ENCODE results near the gene PPP1CB. TPM values are rescaled to one million over a fixed set of nuclear protein-coding genes. Genes with fewer than 3 reads are reported as not detected.
A peak's percentile ranks its signal among the peaks of the same experiment; 100 is the strongest.

The PPP1CB gene
- total and polyA plus RNA-seq, 8 donors: 33.2 to 205 (median 88.1) TPM

- H3K27me3 ChIP-seq: no peaks in the 10 kb centered on the region
- 91 to 94% methylated on average over 3 of the region's 3 CpGs for WGBS, 2 donors
- H3K4me3 ChIP-seq: no peak overlapping the region
- no peaks in the 10 kb centered on the region for H3K4me1 ChIP-seq
- ATAC-seq (no peak), DNase-seq (no peak), FAIRE-seq (no peak)
- no peak for TF ChIP-seq CTCF (IDR thresholded peaks at IDR 0.05)
- intact Hi-C loops (cut with DNase I): no loop called here
- no peak overlapping the region for H3K27ac ChIP-seq
- no peaks in the 10 kb centered on the region for H3K36me3 ChIP-seq
- H3K9me3 ChIP-seq: no peaks in the 10 kb centered on the region
Observed at GRCh38 chr2:28818053-28818452, 66.4 kb downstream of the PPP1CB start.

- 5 to 6% methylated on average over 8 of the region's 8 CpGs for WGBS, 2 donors
- intact Hi-C loops (cut with DNase I): no loop called here
- DNase-seq: peak in 3 of 6 donors; percentile 36 to 66 (median 49)
Observed at GRCh38 chr2:28821295-28821958, 69.8 kb downstream of the PPP1CB start.

GRCh38 chr2:28822036-28822435 is 70.4 kb downstream of the PPP1CB start:
- Histone ChIP-seq H3K27me3 (no peaks in the 10 kb centered on the region), H3K27ac (no peak overlapping the region), H3K4me1 (no peaks in the 10 kb centered on the region), H3K36me3 (no peaks in the 10 kb centered on the region), H3K4me3 (no peak overlapping the region), H3K9me3 (no peaks in the 10 kb centered on the region)
- FAIRE-seq: no peak
- no peak for TF ChIP-seq CTCF (IDR thresholded peaks at IDR 0.05)
- no peak for ATAC-seq
- intact Hi-C loops (cut with DNase I): no loop called here
- DNase-seq: no peak

More at GRCh38 chr2:28821295-28821958, 69.8 kb downstream of the PPP1CB start:
- peak; percentile 28 to 54 (median 43) for TF ChIP-seq CTCF (IDR thresholded peaks at IDR 0.05)
- ATAC-seq (peak; percentile 86 to 98 (median 90)), FAIRE-seq (peak; percentile 93)
- H3K4me3 ChIP-seq: no peak overlapping the region
- H3K4me1 ChIP-seq: no peaks in the 10 kb centered on the region
- no peaks in the 10 kb centered on the region for H3K27me3 ChIP-seq
- H3K27ac ChIP-seq: no peak overlapping the region
- no peaks in the 10 kb centered on the region for H3K36me3 ChIP-seq
- H3K9me3 ChIP-seq: no peaks in the 10 kb centered on the region

DNA sequence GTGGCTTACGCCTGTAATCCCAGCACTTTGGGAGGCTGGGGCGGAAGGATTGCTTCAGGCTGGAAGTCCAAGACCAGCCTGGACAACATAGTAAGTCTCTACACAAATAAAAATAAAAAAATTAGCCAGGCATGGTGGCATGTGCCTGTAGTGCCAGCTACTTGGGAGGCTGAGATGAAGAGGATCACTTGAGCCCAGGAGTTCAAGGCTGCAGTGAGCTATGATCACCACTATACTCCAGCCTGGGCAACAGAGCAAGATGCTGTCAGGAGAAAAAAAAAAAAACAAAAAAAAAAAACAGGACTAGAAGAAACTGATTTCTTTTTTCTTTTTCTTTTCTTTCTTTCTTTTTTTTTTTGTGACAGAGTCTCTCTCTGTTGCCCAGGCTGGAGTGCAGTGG is 72.6 kb downstream of the PPP1CB start:
- H3K36me3 ChIP-seq: no peaks in the 10 kb centered on the region
- H3K9me3 ChIP-seq: no peaks in the 10 kb centered on the region
- TF ChIP-seq CTCF (IDR thresholded peaks at IDR 0.05): no peak
- 89 to 93% methylated on average over 2 of the region's 2 CpGs for WGBS, 2 donors
- no peaks in the 10 kb centered on the region for H3K27me3 ChIP-seq
- FAIRE-seq (no peak), ATAC-seq (no peak), DNase-seq (no peak)
- intact Hi-C loops (cut with DNase I): no loop called here
- no peak overlapping the region for H3K4me3 ChIP-seq
- H3K27ac ChIP-seq: no peak overlapping the region
- H3K4me1 ChIP-seq: no peaks in the 10 kb centered on the region

GRCh38 chr2:28824870-28825269 is 73.2 kb downstream of the PPP1CB start:
- Histone ChIP-seq H3K4me1 (no peaks in the 10 kb centered on the region), H3K36me3 (no peaks in the 10 kb centered on the region), H3K27me3 (no peaks in the 10 kb centered on the region), H3K4me3 (no peak overlapping the region), H3K9me3 (no peaks in the 10 kb centered on the region), H3K27ac (no peak overlapping the region)
- DNase-seq: no peak
- no peak for FAIRE-seq
- intact Hi-C loops (cut with DNase I): no loop called here
- no peak for TF ChIP-seq CTCF (IDR thresholded peaks at IDR 0.05)
- no peak for ATAC-seq
